GM18519 (cell line): ENCODE measurements around the gene DLL4.

ENCODE experiments used
- ATAC-seq: cut with Tn5 transposase; IDR thresholded peaks from one replicate; pipeline ENCODE4 v1.9.1; 2021; ENCODE audit warnings: mild to moderate bottlenecking, moderate library complexity; ENCODE audit not compliant: unreplicated experiment, low FRiP score

Gene DLL4

DNA sequence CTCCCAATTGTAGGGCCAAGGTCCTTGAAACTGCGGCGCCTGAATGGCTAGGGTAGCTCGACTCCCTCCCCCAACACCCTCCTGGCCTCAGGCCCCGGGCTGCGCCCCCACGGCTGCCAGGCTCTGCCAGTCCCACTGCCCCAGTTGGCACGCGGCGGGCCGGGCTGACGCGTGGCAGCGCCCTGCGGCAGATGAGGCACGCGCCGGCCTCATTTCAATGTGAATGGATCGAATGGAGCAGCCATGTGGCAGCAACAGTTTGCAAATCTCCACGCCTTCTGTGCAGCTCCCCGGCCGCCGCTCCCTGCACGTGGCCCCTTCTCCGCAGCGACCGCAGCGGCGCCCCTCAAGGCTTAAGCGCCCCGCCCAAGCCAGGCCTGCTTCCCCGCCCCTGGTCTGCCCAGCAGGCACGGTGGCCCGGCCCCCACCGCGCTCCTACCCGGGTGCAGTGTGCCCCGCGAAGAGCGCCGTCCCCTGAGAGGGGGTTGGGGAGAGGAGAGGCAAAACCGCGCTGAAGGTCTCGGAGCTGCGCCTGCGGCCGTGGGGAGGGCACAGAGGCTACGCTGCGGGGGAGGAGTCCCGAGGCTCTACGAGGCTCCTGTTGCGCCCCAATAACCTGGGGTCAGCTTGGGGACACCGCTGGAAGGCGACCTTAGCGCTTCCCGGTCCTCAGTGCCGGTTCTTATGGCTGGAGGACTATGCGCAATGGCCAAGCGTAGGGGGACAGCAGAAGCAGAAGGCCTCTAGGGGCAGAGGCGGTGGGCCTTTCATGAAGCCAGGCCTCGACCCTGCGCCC is 3.1 kb upstream of the DLL4 start:
- no peak for ATAC-seq

GRCh38 chr15:40926659-40927494 is 2.3 kb upstream of the DLL4 start:
- no peak for ATAC-seq

- no peak for ATAC-seq
These were observed 1.7 kb upstream of the DLL4 start for GRCh38 chr15:40927495-40927872.

DNA sequence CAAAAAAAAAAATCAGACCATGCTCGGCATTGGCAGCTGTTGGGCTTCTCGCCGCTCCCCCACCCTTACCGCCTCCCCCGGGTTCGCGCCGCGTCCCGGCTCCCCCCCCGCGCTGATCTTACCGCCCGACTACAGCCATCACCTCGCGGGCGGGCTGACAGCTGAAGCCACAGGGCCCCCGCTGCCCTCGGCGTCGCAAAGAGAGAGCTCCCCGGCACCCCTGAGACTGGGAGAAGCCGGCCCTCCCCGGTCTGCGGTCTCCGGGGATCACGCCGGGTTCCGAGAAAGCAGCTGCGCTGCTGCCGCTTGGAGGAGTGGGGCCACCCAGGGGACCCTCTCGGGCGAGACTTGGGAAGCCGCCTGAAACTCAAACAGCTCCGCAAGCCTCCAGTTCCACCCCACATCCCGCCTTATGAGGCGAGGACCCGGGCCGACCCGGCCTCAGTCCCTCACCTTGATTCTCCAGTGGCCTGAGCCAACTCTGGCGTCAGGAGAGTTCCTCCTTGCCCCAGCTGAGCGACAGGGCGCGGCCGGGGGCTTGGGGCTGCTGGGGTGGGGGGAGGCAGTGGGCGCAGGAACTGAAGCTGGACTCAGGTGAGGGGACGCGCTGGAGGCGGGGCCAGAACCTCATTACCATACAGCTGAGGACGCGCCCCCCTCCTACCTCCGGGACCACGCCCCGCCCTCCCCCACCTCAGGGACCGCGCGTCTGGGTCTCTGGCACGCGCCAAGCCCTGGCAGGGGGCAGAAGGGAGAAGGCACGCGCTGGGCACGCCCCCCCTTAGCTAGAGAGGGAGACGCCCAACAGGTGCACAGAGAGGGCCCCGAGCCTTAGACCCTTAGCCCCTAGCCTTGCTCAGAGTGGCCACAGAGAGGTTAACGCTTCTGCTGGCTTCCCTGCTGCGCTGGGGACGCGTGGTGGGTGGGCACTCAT is 1.0 kb upstream of the DLL4 start:
- ATAC-seq = no peak

- ATAC-seq = no peak
These were observed 705 bp downstream of the DLL4 start for GRCh38 chr15:40929660-40930429.

- ATAC-seq = no peak
These were observed 1.5 kb downstream of the DLL4 start for GRCh38 chr15:40930430-40931299.

DNA sequence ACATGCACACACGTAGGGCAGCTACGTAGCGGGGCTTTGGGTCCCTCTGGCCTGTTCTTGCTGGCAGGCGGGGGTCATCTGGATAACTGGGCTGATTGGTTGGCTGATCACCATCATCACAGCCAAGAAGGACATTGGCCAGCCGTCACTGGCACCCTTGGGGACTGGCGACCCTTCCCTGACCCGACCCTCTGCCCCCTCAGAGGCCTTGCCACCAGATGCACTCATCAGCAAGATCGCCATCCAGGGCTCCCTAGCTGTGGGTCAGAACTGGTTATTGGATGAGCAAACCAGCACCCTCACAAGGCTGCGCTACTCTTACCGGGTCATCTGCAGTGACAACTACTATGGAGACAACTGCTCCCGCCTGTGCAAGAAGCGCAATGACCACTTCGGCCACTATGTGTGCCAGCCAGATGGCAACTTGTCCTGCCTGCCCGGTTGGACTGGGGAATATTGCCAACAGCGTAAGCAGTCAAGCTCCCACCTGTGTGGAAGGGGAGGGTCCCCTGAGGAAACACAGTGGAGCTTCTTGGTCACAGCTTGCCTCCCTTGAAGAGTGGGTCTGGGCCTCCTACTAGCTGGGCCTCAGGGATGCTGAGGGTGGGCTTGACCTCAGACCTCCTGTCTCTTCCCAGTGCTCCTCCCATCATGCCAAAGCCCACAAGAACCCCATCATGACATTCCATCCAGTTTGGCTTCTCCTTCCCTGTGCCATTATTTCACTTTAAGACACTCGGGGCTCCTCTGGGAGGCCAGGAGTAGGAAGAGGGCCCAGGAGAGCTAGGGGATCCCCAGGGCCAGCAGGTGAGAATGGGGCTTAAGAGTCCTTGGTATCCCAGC is 2.4 kb downstream of the DLL4 start:
- ATAC-seq = no peak

DNA sequence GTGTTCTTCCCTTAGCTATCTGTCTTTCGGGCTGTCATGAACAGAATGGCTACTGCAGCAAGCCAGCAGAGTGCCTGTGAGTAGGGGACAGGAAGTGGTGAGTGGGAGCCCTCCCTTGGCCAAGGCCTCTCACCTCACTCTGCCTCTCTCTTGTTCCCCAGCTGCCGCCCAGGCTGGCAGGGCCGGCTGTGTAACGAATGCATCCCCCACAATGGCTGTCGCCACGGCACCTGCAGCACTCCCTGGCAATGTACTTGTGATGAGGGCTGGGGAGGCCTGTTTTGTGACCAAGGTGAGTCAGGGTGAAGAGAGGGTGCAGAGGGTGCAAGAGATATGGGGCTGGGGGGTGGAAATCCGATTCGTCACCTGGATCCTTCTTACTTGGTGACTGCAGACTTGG is 3.0 kb downstream of the DLL4 start:
- ATAC-seq = no peak

GRCh38 chr15:40932649-40933516 is 3.7 kb downstream of the DLL4 start:
- ATAC-seq = no peak

DNA sequence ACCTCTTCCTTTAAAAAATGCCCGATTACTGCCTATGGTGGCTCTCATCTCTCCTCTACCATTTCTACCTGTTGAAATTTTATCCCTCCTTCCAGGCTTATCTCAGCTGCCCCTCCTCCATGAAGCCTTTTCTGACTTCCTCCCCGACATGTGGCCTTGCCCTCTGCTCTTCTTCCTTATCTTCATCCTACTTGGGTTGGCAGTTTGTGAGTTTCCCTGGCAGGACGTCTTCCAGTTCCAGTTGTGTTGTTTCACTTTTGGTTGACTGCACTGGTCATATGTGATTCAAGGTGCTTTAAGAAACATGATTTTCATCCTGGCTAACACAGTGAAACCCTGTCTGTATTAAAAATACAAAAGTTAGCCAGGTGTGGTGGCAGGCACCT is 4.4 kb downstream of the DLL4 start:
- ATAC-seq = no peak

DNA sequence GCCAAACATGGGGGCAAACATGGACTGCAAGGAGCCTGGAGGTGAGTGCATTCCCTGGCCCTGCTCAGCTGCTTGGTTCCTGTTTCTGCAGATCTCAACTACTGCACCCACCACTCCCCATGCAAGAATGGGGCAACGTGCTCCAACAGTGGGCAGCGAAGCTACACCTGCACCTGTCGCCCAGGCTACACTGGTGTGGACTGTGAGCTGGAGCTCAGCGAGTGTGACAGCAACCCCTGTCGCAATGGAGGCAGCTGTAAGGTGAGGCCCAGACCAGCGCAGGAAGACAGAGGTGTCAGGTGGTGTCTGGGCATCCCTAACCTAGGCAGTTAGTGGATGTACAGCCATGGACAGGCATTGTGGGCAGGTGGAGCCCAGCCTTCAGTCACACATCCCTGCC is 5.3 kb downstream of the DLL4 start:
- ATAC-seq = no peak

- no peak for ATAC-seq
These were observed 7.1 kb downstream of the DLL4 start for GRCh38 chr15:40936234-40936708.

GRCh38 chr15:40936709-40937666 is 7.8 kb downstream of the DLL4 start:
- no peak for ATAC-seq

DNA sequence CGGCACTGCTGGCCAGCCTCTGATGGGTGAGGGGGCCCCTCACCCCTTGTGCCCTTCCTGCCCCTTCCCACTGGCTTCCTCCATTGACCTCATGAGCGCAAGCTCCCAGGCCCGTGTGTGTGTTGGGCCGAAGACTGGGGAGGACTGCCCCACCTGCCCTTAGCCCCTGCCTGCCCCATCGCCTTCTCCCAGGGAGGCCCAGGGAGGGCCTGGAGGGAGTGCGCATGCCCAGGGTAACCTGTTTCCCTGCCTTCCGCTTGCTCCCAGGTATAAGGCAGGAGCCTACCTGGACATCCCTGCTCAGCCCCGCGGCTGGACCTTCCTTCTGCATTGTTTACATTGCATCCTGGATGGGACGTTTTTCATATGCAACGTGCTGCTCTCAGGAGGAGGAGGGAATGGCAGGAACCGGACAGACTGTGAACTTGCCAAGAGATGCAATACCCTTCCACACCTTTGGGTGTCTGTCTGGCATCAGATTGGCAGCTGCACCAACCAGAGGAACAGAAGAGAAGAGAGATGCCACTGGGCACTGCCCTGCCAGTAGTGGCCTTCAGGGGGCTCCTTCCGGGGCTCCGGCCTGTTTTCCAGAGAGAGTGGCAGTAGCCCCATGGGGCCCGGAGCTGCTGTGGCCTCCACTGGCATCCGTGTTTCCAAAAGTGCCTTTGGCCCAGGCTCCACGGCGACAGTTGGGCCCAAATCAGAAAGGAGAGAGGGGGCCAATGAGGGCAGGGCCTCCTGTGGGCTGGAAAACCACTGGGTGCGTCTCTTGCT is 8.8 kb downstream of the DLL4 start:
- no peak for ATAC-seq

- no peak for ATAC-seq
These were observed 9.4 kb downstream of the DLL4 start for GRCh38 chr15:40938536-40938870.
